ENCODE measurements around the gene WAC. TPM values are rescaled to one million over a fixed set of nuclear protein-coding genes. Genes with fewer than 3 reads are reported as not detected.
A peak's percentile ranks its signal among the peaks of the same experiment; 100 is the strongest.

Gene WAC
- total RNA-seq, 2 experiments from 2014 or later, result 128 to 141 TPM

DNA sequence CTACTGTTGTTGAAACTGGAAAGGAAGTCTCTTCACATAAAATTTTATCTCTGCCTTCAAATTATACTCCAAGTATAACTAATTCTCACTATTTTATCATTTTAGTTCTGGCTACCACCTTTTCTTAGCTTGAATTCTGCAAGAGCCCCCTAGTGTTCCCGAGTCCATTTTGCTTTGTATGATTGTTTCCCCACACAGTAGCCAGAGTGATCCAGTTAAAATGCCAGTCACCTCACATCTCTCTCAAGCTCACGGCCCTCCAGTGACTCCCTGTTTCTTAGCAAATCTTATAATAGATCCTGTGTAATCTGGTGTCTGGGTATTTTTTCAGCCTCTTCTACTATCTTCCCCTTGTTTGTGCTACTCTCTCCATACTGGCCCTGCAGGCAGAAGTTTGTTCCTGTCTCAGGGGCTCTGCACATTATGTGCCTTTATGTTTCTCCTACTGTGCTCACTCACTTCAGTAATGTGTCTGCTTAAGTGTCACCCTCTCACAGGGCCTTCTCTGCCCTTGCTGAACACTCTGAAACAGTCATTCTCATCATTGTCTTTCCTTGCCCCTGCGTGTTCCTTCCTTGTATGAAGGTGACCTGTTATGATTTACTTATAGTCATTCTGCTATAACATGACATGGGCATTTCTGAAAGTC is 8.9 kb downstream of the WAC start:
- CTCF ChIA-PET, result interaction anchor here (1.2 kb wide), 1 partner anchor 48 kb away, joined by 3 read pairs; no protein-coding TSS in a partner anchor
- H3K4me3 Mint-ChIP-seq, result no peak overlapping the region
- peak overlapping the region; percentile 12 for H3K27ac Mint-ChIP-seq
- H3K36me3 Mint-ChIP-seq, result peaks cover 60% of the 10 kb centered on the region
- H3K27me3 Mint-ChIP-seq, result no peaks in the 10 kb centered on the region
- no peaks in the 10 kb centered on the region for H3K9me3 Mint-ChIP-seq (ENCODE audit: low read depth)
- H3K4me1 Mint-ChIP-seq, result peaks cover 60% of the 10 kb centered on the region
- DNase-seq (no peak), ATAC-seq (no peak)

DNA sequence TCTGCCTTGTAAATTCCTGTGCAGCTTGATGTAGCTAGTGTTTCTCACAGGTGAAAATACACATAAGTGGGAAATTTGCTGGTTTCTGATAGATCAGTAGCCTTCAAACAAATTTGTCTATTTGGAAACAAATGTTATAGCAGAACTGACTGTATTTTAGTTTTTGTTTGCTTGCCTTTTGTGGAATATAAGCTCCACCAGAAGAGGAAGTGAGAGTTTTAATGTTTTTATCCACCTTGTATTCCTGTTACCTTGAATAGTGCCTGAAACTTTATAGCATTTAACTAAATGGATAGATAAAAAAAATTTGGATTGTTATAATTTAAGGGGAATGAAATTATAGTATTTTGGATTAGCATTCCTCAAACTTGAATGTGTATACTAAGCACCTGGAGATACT is 9.8 kb downstream of the WAC start:
- DNase-seq, result no peak
- H3K9me3 Mint-ChIP-seq (ENCODE audit: low read depth), result no peaks in the 10 kb centered on the region
- H3K4me1 Mint-ChIP-seq, result peaks cover 53% of the 10 kb centered on the region
- CTCF ChIA-PET, result interaction anchor here (1.1 kb wide), 1 partner anchor 9 kb away, joined by 3 read pairs; no protein-coding TSS in a partner anchor
- H3K27ac Mint-ChIP-seq, result no peak overlapping the region
- no peak overlapping the region for H3K4me3 Mint-ChIP-seq
- H3K27me3 Mint-ChIP-seq, result no peaks in the 10 kb centered on the region
- no peak for ATAC-seq
- peaks cover 55% of the 10 kb centered on the region for H3K36me3 Mint-ChIP-seq

DNA sequence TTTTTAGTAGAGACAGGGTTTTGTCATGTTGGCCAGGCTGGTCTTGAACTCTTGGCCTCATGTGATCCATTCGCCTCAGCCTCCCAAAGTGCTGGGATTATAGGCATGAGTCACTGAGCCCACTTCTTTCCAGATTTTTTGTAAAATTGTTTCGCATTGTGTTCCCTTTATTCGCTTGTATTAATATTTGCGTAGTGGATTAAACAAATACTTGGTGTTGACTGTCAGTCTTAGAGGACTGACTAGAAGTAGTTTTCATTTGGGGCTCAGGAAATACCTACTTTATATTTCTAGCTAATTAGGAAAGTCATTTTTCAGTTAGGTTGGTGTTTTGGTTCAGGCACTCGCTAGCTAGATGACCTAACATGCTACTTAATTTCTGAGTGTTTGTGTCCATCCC is 11.1 kb downstream of the WAC start:
- no peak overlapping the region for H3K4me3 Mint-ChIP-seq
- H3K9me3 Mint-ChIP-seq (ENCODE audit: low read depth), result no peaks in the 10 kb centered on the region
- peaks cover 55% of the 10 kb centered on the region for H3K36me3 Mint-ChIP-seq
- H3K4me1 Mint-ChIP-seq, result peaks cover 55% of the 10 kb centered on the region
- H3K27ac Mint-ChIP-seq, result no peak overlapping the region
- CTCF ChIA-PET, result interaction anchor here (0.5 to 0.7 kb wide), 2 partner anchors 12 to 1850 kb away, joined by 3 read pairs; no protein-coding TSS in a partner anchor
- no peaks in the 10 kb centered on the region for H3K27me3 Mint-ChIP-seq
- ATAC-seq, result no peak
- no peak for DNase-seq

DNA sequence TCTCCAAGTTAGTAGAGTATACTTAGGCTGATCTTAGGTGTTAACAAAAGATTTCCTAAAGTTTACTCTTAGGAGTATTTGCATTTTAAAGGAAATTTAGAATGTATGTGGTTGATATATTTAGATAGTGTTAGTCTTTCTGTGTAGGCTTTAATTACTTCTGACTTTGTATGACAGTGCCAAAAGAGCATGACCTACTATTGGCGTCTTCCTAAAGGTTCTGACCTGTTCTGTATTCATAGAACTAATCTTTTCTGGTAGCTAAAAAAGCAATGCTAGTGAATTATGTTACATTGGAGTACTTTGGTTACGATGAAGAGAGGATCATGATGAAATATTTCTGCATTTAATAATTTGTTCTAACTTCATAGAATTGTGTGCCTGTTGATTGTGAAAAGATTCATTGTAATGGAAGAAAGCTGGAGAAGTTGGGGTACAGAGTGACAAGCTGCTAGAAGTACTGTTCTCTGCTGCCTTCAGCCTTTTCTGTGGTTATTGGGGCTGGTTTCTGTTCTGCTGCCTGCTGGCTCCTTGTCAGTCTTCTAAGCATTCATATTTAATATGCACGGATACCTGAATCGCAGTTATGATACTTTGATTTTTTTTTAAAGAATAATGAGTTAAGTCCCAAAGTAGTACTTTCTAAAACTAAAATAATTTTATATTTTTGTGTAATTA is 13.2 kb downstream of the WAC start:
- Mint-ChIP-seq H3K9me3 (ENCODE audit: low read depth) (no peaks in the 10 kb centered on the region), H3K27me3 (no peaks in the 10 kb centered on the region), H3K36me3 (peaks cover 62% of the 10 kb centered on the region), H3K27ac (peak overlapping the region; percentile 75), H3K4me1 (peaks cover 70% of the 10 kb centered on the region), H3K4me3 (no peak overlapping the region)
- DNase-seq (no peak), ATAC-seq (peak; percentile 72)
- CTCF ChIA-PET, result interaction anchor here (1.0 to 1.8 kb wide), 2 partner anchors 11 to 30 kb away, joined by 4 to 11 read pairs; no protein-coding TSS in a partner anchor

DNA sequence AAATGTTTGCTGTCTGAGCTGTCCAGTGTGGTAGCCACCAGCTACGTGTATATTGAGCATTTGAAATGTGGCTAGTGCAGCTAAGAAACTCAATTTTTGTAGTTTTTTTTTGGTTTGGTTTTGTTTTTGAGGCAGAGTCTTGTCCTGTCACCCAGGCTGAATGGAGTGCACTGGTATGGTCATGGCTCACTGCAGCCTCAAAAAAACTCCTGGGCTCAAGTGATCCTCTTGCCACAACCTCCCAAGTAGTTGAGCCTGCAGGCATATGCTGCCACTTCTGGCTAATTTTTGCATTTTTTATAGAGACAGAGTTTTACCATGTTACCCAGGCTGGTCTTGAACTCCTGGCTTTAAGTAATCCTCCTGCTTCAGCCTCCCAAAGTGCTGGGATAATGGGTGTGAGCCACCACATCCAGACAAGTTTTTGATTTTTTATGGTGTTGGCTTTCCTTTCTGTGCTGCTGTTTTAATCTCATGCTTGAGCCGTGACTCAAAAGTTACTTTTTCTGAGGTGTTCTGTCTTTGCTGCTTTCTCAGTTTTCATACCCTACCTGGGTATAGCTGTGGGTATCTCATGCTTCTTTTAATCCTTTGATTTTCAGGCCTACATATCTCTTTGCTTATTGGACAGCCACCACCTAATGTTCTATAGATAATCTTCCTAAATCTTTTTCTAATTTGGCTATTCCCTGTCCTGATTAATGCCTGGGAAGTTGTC is 16.0 kb downstream of the WAC start:
- Mint-ChIP-seq H3K27ac (peak overlapping the region; percentile 18), H3K27me3 (no peaks in the 10 kb centered on the region), H3K4me1 (peaks cover 65% of the 10 kb centered on the region), H3K4me3 (no peak overlapping the region), H3K36me3 (peaks cover 58% of the 10 kb centered on the region), H3K9me3 (ENCODE audit: low read depth) (no peaks in the 10 kb centered on the region)
- ATAC-seq (no peak), DNase-seq (no peak)
- CTCF ChIA-PET, result no interaction called here

DNA sequence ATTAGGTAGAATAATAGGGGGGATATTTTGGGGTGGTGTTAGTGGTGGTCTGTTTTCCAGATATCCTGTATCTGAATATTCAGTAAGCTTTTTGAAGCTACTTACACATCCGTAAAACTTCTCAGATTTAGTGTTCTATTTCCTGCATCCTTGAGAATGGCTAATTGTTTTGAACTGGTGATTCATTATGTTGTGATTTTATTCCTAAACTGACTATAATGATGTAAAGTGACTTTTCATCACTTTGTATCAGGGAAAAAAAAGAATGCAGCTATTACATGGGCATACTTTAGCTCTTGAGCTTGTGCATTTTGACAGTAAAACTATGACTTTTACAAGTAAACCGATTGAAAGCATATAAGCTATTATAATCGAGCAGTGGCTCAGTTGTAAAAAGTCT is 18.2 kb downstream of the WAC start:
- H3K9me3 Mint-ChIP-seq (ENCODE audit: low read depth), result no peaks in the 10 kb centered on the region
- CTCF ChIA-PET, result no interaction called here
- DNase-seq, result no peak
- H3K36me3 Mint-ChIP-seq, result peaks cover 72% of the 10 kb centered on the region
- H3K27ac Mint-ChIP-seq, result peak overlapping the region; percentile 18
- no peak for ATAC-seq
- H3K27me3 Mint-ChIP-seq, result no peaks in the 10 kb centered on the region
- H3K4me3 Mint-ChIP-seq, result no peak overlapping the region
- peaks cover 63% of the 10 kb centered on the region for H3K4me1 Mint-ChIP-seq

DNA sequence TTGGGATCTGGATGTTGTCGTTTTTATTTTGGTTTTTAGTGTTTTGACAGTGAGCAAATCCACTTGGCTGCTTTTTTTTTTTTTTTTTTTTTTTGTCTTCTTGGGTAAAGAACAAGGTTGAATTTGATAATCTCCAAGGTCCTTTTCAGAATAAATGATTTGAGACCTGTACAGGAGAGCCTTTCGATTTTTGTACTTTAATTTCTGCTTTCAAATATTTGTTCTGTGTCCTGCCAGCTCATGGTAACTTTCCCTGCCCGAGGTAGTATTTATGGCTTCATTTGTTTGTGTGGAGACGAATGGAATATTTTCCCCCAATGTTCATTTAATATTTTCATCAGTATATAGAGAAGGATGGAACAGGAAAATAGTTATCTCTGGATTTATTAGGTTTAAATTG is 19.9 kb downstream of the WAC start:
- Mint-ChIP-seq H3K27ac (no peak overlapping the region), H3K4me1 (peaks cover 63% of the 10 kb centered on the region), H3K9me3 (ENCODE audit: low read depth) (no peaks in the 10 kb centered on the region), H3K27me3 (no peaks in the 10 kb centered on the region), H3K4me3 (no peak overlapping the region), H3K36me3 (peaks cover 75% of the 10 kb centered on the region)
- CTCF ChIA-PET, result no interaction called here
- no peak for ATAC-seq
- DNase-seq, result no peak

DNA sequence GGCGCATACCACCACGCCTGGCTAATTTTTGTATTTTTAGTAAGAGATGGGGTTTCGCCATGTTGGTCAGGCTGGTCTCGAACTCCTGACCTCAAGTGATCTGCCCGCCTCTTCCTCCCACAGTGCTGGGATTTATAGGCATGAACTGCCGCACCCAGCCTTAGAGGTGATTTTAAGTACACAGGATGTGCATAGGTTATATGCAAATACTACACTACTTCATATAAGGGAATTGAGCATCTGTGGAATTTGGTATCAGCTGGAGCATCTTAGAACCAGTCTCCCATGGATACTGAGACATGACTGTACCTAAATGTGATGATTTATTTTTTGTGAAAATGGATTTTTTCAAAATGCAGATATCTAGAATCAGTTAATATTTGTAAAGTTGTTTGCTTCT is 21.1 kb downstream of the WAC start:
- Mint-ChIP-seq H3K9me3 (ENCODE audit: low read depth) (no peaks in the 10 kb centered on the region), H3K36me3 (peaks cover 74% of the 10 kb centered on the region), H3K4me3 (no peak overlapping the region), H3K4me1 (peaks cover 59% of the 10 kb centered on the region), H3K27me3 (no peaks in the 10 kb centered on the region), H3K27ac (no peak overlapping the region)
- CTCF ChIA-PET, result no interaction called here
- ATAC-seq (no peak), DNase-seq (no peak)

DNA sequence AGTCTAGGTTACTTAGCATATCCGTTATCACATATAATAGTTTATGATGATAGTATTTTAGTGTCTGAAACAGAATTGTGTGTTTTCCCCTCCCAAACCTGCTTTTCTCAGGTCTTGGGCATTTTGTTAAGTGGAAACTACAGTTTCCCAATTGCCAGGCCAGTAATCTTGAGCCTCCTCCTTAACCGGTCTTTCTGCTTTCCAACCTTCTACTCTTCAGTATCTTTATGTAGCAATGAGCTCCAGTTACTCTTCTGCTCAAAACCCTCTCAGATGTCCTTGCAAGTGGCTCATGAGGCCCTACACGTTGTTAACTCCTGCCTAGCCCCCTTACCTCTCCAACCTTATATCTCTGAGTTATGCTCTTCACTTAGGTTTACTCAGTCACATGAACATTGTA is 22.0 kb downstream of the WAC start:
- no peak for DNase-seq
- CTCF ChIA-PET, result no interaction called here
- Mint-ChIP-seq H3K27me3 (no peaks in the 10 kb centered on the region), H3K4me3 (no peak overlapping the region), H3K9me3 (ENCODE audit: low read depth) (no peaks in the 10 kb centered on the region), H3K4me1 (peaks cover 57% of the 10 kb centered on the region), H3K36me3 (peaks cover 74% of the 10 kb centered on the region), H3K27ac (no peak overlapping the region)
- no peak for ATAC-seq

DNA sequence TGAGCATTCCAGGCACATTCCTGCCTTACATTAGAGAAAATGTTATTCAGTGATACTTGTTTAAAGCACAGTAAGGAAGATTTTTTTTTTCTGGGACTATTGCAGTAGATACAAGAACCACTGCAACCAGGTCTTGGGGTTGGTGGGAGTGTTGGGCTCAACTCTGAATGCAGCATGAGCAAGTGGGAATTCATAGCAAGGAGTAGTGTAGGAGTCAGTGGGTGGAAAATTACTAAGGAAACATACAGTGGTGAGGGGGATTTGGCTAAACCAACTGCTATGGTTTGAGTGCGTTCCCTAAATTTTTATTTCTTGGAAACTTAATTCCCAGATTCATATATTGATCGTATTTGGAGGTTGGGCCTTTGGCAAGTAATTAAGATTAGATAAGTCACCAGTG is 22.4 kb downstream of the WAC start:
- no peak for DNase-seq
- Mint-ChIP-seq H3K4me1 (peaks cover 54% of the 10 kb centered on the region), H3K4me3 (no peak overlapping the region), H3K36me3 (peaks cover 72% of the 10 kb centered on the region), H3K27ac (no peak overlapping the region), H3K27me3 (no peaks in the 10 kb centered on the region), H3K9me3 (ENCODE audit: low read depth) (no peaks in the 10 kb centered on the region)
- ATAC-seq, result no peak
- CTCF ChIA-PET, result no interaction called here

DNA sequence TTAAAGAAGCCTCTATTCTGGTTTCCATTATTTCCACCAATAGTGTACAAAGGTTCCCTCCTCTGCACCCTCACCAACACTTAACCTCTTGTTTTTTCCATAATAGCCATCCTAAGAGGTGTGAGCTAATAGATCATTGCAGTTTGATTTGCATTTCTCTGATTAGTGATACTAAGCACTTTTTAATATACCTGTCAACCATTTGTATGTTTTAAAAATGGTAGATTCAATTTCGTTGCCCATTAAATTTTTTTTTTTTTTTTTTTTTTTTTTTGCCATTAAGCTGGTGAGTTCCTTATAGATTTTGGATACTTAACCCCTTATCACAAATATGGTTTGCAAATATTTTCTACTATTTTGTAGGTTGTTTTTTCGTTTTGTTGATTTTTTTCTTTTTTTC is 23.2 kb downstream of the WAC start:
- no peak for ATAC-seq
- Mint-ChIP-seq H3K9me3 (ENCODE audit: low read depth) (no peaks in the 10 kb centered on the region), H3K4me1 (peaks cover 51% of the 10 kb centered on the region), H3K27me3 (no peaks in the 10 kb centered on the region), H3K36me3 (peaks cover 74% of the 10 kb centered on the region), H3K27ac (no peak overlapping the region), H3K4me3 (no peak overlapping the region)
- CTCF ChIA-PET, result interaction anchor here (0.8 to 1.2 kb wide), 3 partner anchors 12 to 47 kb away, joined by 3 read pairs; no protein-coding TSS in a partner anchor
- no peak for DNase-seq

DNA sequence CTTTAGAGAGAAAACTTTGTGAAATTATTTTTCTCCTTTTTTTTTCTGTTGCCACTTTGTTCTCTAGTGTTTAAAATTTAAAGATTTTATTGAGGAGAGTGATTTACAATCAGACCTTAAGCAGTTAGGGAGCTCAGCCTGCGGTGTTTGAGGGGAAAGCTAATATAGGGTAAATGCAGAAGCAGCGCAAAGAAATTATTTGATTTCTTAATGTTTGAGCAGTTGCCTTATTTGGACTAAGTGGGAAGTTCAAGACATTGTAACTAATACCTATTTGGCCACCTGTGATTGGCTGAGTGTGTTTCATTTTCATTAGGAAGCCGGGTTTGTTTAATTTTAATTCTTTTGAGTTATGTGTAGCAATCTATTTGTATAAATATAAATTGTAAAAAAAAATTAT is 25.3 kb downstream of the WAC start:
- peaks cover 46% of the 10 kb centered on the region for H3K4me1 Mint-ChIP-seq
- no peak overlapping the region for H3K4me3 Mint-ChIP-seq
- DNase-seq (no peak), ATAC-seq (no peak)
- CTCF ChIA-PET, result no interaction called here
- H3K27ac Mint-ChIP-seq, result no peak overlapping the region
- H3K9me3 Mint-ChIP-seq (ENCODE audit: low read depth), result no peaks in the 10 kb centered on the region
- H3K36me3 Mint-ChIP-seq, result peaks cover 69% of the 10 kb centered on the region
- H3K27me3 Mint-ChIP-seq, result no peaks in the 10 kb centered on the region

DNA sequence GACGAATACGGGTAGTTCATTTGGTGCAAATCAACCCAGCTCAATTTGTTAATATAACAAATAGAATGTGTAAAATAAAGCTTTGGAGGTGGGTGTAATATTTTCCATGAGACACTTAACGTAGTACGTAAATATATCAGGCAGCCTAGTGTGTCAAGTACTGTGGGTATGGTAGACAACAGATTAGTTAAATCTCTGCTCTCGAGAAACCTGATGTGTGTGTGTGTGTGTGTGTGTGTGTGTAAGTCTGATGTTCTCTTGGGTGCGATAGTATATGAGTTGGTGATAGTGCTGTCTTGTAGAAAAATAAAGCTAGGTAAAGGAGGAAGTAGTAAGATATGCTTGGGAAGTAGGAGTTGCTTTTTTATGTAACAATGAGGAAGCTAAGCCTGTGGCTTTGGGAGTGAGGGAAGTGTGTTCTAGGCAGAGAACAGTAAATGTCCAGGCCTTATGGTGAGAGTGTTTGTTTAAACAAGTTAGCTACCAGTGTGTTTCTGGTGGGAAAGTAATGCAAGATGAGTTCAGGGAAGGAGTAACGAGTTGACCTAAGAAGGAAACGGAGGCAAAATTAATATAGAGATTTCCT is 26.1 kb downstream of the WAC start:
- H3K9me3 Mint-ChIP-seq (ENCODE audit: low read depth), result no peaks in the 10 kb centered on the region
- no peak overlapping the region for H3K4me3 Mint-ChIP-seq
- ATAC-seq, result no peak
- no peaks in the 10 kb centered on the region for H3K27me3 Mint-ChIP-seq
- H3K36me3 Mint-ChIP-seq, result peaks cover 69% of the 10 kb centered on the region
- DNase-seq, result no peak
- H3K27ac Mint-ChIP-seq, result no peak overlapping the region
- CTCF ChIA-PET, result no interaction called here
- H3K4me1 Mint-ChIP-seq, result peaks cover 49% of the 10 kb centered on the region
